Measurements from ENCODE around the gene PRDM15. TPM values are rescaled to one million over a fixed set of nuclear protein-coding genes. Genes with fewer than 3 reads are reported as not detected.

The PRDM15 gene
- total RNA-seq, 4 donors from 2014 or later = 11.8 to 33.7 (median 18.5) TPM

DNA sequence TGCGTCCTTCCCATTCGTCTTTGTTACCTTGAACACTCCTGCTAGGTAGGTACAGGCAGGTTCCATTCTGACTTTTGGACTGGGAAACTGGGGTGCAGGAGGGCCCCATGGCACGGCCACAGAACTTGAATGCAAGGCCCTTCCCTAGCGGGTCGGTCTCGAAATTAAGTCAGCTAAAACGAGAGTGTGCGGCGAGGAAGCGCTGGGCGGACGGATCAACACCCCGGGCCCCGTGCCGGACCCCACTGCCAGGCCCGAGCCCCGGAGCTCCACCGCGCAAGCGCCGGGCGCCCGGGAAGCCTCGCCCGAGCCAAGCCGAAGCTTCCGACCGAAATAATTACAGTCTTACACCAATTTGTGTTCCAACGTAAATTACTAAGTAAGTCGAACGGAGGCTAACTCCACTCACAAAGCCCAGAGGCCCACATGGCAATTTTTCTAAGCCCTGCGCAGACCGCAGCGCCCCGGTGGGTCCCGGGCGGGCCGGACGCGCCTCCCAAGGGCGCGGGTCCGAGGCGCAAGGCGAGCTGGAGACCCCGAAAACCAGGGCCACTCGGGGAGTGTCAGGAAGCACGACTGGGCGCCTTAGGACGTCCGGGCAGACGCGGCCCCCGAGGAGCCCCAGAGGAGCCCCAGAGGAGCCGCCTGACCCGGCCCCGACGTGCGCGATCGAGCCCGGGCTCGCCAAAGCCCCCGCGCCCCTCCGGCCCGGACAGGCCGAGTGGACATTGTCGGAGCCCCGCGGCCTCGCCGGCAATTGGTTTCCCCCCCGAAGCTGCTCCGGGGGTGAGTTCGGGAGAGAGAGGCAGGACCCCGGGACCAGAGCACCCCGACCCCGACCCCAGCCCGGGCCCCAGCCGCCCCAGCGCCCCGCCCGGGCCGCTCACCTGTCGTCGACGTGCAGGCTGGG is 112.9 kb downstream of the PRDM15 start:
- DNase-seq (ENCODE audit: low spot score in 2 of 2) = no peak
- Histone ChIP-seq H3K4me3 (peak overlapping the region in 2 of 4 donors; percentile 22 to 42), H3K27me3 (peaks cover 3 to 99% of the 10 kb centered on the region in 2 donors), H3K36me3 (no peaks in the 10 kb centered on the region), H3K27ac (peak overlapping the region in 1 of 4 donors; percentile 61), H3K4me1 (peaks cover 0 to 49% (median 24%) of the 10 kb centered on the region in 4 donors), H3K9me3 (no peaks in the 10 kb centered on the region)
- 24 to 43% methylated on average over 15 to 53 of the region's 88 CpGs for WGBS, 2 donors
- TF ChIP-seq POLR2A (IDR thresholded peaks at IDR 0.05) = no peak
- TF ChIP-seq, protein P1, sequence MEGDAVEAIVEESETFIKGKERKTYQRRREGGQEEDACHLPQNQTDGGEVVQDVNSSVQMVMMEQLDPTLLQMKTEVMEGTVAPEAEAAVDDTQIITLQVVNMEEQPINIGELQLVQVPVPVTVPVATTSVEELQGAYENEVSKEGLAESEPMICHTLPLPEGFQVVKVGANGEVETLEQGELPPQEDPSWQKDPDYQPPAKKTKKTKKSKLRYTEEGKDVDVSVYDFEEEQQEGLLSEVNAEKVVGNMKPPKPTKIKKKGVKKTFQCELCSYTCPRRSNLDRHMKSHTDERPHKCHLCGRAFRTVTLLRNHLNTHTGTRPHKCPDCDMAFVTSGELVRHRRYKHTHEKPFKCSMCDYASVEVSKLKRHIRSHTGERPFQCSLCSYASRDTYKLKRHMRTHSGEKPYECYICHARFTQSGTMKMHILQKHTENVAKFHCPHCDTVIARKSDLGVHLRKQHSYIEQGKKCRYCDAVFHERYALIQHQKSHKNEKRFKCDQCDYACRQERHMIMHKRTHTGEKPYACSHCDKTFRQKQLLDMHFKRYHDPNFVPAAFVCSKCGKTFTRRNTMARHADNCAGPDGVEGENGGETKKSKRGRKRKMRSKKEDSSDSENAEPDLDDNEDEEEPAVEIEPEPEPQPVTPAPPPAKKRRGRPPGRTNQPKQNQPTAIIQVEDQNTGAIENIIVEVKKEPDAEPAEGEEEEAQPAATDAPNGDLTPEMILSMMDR (IDR thresholded peaks at IDR 0.05) = no peak
- TF ChIP-seq EP300 (IDR thresholded peaks at IDR 0.05) = no peak

DNA sequence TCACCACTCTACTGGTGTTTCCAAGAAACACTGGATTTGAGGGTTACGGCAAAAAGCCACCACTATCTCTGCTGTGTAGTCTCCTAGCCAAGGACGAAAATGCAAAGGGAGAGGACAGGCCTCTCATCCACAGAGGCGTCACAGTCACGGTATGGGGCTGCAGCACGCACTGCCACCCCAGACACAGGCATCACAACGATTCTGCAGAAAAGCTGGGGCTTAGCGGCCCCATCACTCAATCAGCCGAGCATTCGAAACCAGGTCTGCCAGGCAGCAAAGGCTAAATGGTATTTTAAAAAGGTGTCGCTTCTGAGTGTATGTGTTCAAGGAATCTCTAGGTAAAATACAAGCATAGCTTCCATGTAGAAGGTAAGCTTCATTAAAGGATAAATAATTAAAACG is 113.7 kb downstream of the PRDM15 start:
- peaks cover 3 to 99% of the 10 kb centered on the region in 2 donors for H3K27me3 ChIP-seq

DNA sequence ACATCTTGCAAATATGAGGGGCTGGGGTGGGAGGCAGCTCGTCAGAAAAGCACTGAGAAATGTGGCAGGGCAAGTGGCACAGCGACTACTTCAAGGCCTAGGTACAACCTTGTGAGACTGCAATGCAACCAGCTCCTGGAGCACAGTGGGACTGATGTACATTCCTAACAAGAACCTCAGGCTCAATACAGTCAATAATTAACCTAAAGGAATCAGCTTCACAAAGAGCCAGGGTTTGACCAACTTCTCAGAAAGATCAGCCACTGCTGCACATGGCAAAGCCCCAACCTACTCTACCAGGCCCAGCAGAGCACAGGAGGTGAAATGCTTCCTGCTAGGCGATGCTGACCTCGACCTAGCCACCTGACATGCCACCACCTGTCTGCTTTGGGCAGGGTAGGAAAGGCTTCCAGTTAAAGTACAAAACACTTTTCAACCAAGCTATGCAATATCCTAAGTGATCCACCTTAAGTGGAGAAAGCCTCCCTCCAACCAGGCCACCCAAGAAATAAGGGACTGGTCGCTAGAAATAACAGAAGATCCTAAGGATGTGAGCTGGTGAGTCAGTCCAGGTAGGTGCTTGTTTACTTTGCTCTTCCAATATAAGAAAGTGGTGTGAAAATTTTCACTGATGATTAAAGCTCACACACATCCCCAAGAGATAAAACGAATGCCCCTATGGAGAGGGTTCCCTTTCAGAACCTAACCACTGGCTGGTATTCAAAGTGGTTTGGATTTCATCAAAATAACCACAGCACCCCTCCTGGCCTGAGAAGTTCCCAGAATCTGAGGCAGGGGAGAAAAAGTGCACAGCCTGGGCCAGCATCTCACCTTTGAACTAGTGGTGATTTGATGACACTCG is 114.4 kb downstream of the PRDM15 start:
- no peak overlapping the region for H3K4me3 ChIP-seq
- H3K27me3 ChIP-seq = peaks cover 3 to 97% of the 10 kb centered on the region in 2 donors

More for the DNA sequence above, 113.7 kb downstream of the PRDM15 start:
- H3K4me1 ChIP-seq = peaks cover 0 to 54% (median 24%) of the 10 kb centered on the region in 4 donors
- H3K4me3 ChIP-seq = peak overlapping the region in 1 of 4 donors; percentile 22
- no peaks in the 10 kb centered on the region for H3K9me3 ChIP-seq
- WGBS, 2 donors = 80% methylated on average over 11 of the region's 11 CpGs
- no peaks in the 10 kb centered on the region for H3K36me3 ChIP-seq
- TF ChIP-seq, protein P1 (IDR thresholded peaks at IDR 0.05) = no peak
- TF ChIP-seq POLR2A (IDR thresholded peaks at IDR 0.05) = no peak
- no peak for TF ChIP-seq EP300 (IDR thresholded peaks at IDR 0.05)
- DNase-seq (ENCODE audit: low spot score in 2 of 2) = no peak
- no peak overlapping the region for H3K27ac ChIP-seq

DNA sequence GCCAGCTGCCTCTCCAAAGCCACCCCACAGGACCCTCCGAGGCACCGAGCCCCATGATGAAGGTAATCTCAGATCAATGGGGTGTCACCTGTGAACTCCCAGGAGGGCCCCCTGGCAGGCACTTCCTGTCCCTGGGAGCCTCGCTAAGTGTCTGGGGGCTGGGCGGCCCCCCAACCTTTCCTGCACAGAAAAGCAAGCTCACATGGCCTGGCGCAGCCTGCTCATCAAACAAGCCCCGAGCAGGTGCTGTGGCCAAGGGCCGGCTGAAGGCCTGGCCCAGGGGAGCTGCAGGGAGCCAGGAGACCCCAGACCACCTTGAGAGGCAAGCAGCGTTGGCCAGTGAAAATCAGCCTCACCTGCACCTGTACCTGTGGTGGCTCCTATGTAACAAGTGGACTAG is 115.1 kb downstream of the PRDM15 start:
- TF ChIP-seq, protein P1 (IDR thresholded peaks at IDR 0.05) = no peak
- no peak for TF ChIP-seq POLR2A (IDR thresholded peaks at IDR 0.05)
- no peak for TF ChIP-seq EP300 (IDR thresholded peaks at IDR 0.05)
- no peaks in the 10 kb centered on the region for H3K36me3 ChIP-seq
- DNase-seq (ENCODE audit: low spot score in 2 of 2) = no peak
- no peak overlapping the region for H3K27ac ChIP-seq
- 68 to 73% methylated on average over 3 to 5 of the region's 8 CpGs for WGBS, 2 donors
- peaks cover 0 to 51% (median 23%) of the 10 kb centered on the region in 4 donors for H3K4me1 ChIP-seq
- H3K9me3 ChIP-seq = no peaks in the 10 kb centered on the region
- no peak overlapping the region for H3K4me3 ChIP-seq
- peaks cover 3 to 90% of the 10 kb centered on the region in 2 donors for H3K27me3 ChIP-seq

More for the DNA sequence above, 114.4 kb downstream of the PRDM15 start:
- no peaks in the 10 kb centered on the region for H3K36me3 ChIP-seq
- no peak overlapping the region for H3K27ac ChIP-seq
- no peaks in the 10 kb centered on the region for H3K9me3 ChIP-seq
- DNase-seq (ENCODE audit: low spot score in 2 of 2) = no peak
- peaks cover 0 to 54% (median 24%) of the 10 kb centered on the region in 4 donors for H3K4me1 ChIP-seq
- no peak for TF ChIP-seq EP300 (IDR thresholded peaks at IDR 0.05)
- TF ChIP-seq, protein P1 (IDR thresholded peaks at IDR 0.05) = no peak
- TF ChIP-seq POLR2A (IDR thresholded peaks at IDR 0.05) = no peak
- WGBS, 2 donors = 81 to 90% methylated on average over 7 of the region's 7 CpGs

Data from tibial nerve (tissue), 4 donors.